Psoas muscle (tissue), 8 donors: ENCODE measurements around the gene TRPM4. TPM values are rescaled to one million over a fixed set of nuclear protein-coding genes. Genes with fewer than 3 reads are reported as not detected.

Experiments used
- ATAC-seq, 4 donors: fragments of 200-7000 bp; cut with Tn5 transposase; one replicate each; pipeline ENCODE4 v1.9.1; 2020; ENCODE audit warnings: moderate library complexity in 3 of 4, mild to moderate bottlenecking in 2 of 4
- DNase-seq, 2 donors: peaks; one replicate each; pipeline ENCODE4 v3.0.0-alpha.2; 2020
- H3K27ac ChIP-seq: fragments of 200-600 bp; one replicate; pipeline ENCODE4 v1.8.0; 2022
- H3K27me3 ChIP-seq, 3 donors: fragments of 200-600 bp in 1 of 3; one replicate each; pipeline versions ENCODE4 v1.6.1 to v1.8.0; 2013 to 2022; ENCODE audit warnings: low read length in 2 of 3, mild to moderate bottlenecking in 2 of 3, moderate library complexity in 1 of 3; ENCODE audit not compliant: insufficient read depth in 3 of 3
- H3K36me3 ChIP-seq, 2 donors: fragments of 200-600 bp in 1 of 2; one replicate each; pipeline versions ENCODE4 v1.6.1 to v1.8.0; 2013 to 2022; ENCODE audit warnings: low read depth in 1 of 2, mild to moderate bottlenecking in 1 of 2, moderate library complexity in 1 of 2; ENCODE audit not compliant: insufficient read depth in 1 of 2
- H3K4me1 ChIP-seq: fragments of 200-600 bp; one replicate; pipeline ENCODE4 v1.8.0; 2022
- H3K4me3 ChIP-seq: fragments of 200-600 bp; one replicate; pipeline ENCODE4 v1.8.0; 2022; ENCODE audit warnings: mild to moderate bottlenecking
- H3K9me3 ChIP-seq: fragments of 200-600 bp; one replicate; pipeline ENCODE4 v1.8.0; 2022
- CTCF ChIP-seq: fragments of 200-600 bp; IDR thresholded peaks from one replicate; pipeline ENCODE4 v1.8.0; 2022; ENCODE audit warnings: antibody characterized with exemption
- WGBS, 3 donors: extraction: QIAGEN DNeasy Blood & Tissue Kit; methylation state at CpG; one replicate each; pipeline versions ENCODE4 v1.1.6 to v1.1.7; 2013; 5-methylcytosine and 5-hydroxymethylcytosine counted together
- intact Hi-C, 2 donors: fragments of 100-400 bp; cut with DNase I; formaldehyde crosslinking; loops; one replicate each; pipeline versions ENCODE4 v1.11.0 to v1.14.2; 2022
- polyA plus RNA-seq, 3 donors: library from polyadenylated mRNA; stranded (reverse); fragments of 200-250 nt; gene quantifications; one replicate each; pipeline ENCODE4 v1.2.3, GENCODE V29; 2013
- total RNA-seq, 4 donors: library from RNA; stranded (reverse); fragmentation: NEBNext Ultra II Directional in 2 of 4; extraction: Animal tissue kit (Norgen Biotek cat#: 25700) in 2 of 4; gene quantifications; one replicate each; pipeline versions ENCODE4 v1.2.1 to v1.2.4, GENCODE V29; 2021 to 2023
- donor health status: healthy with polysubstance abuse.
- donor health status: DM: no; HTN: no; CAD: no; lungs with moderate emphysema.
- donor health status: Bipolar disorder and iron deficiency.
- donor health status: healthy.
- donor health status: DM: yes; HTN: yes; CAD: no.
- donor health status: DM: no; HTN: no; CAD: no.
- donor health status: DM: no; HTN: no; CAD: no.
- donor health status: DM: yes; HTN: yes; CAD: no.

Gene TRPM4
- total and polyA plus RNA-seq, 7 donors = 6.5 to 20.6 (median 9.5) TPM

GRCh38 chr19:49132974-49133609 lies 24.5 kb upstream of the TRPM4 start:
- no peaks in the 10 kb centered on the region for H3K27me3 ChIP-seq
- no peaks in the 10 kb centered on the region for H3K9me3 ChIP-seq
- H3K4me1 ChIP-seq = peaks cover 22% of the 10 kb centered on the region
- intact Hi-C loops = no loop called here
- H3K36me3 ChIP-seq = no peaks in the 10 kb centered on the region
- no peak overlapping the region for H3K27ac ChIP-seq
- no peak for TF ChIP-seq CTCF
- 18 to 24% (median 22%) methylated on average over 41 to 49 of the region's 49 CpGs for WGBS, 3 donors
- peak in 3 of 4 donors; percentile 2 to 17 (median 13) for ATAC-seq
- H3K4me3 ChIP-seq = peak overlapping the region; percentile 52
- peak in 1 of 2 donors; percentile 56 for DNase-seq

- Histone ChIP-seq H3K4me3 (peak overlapping the region; percentile 52), H3K27ac (no peak overlapping the region), H3K36me3 (no peaks in the 10 kb centered on the region), H3K9me3 (no peaks in the 10 kb centered on the region), H3K27me3 (no peaks in the 10 kb centered on the region), H3K4me1 (peaks cover 16% of the 10 kb centered on the region)
- intact Hi-C loops = no loop called here
- DNase-seq (peak in 1 of 2 donors; percentile 69), ATAC-seq (peak; percentile 55 to 68 (median 64))
- no peak for TF ChIP-seq CTCF
- 24 to 40% (median 24%) methylated on average over 42 of the region's 42 CpGs for WGBS, 3 donors
Observed at GRCh38 chr19:49133621-49134454, 23.8 kb upstream of the TRPM4 start.

GRCh38 chr19:49135686-49136085 lies 21.9 kb upstream of the TRPM4 start:
- Histone ChIP-seq H3K27me3 (no peaks in the 10 kb centered on the region), H3K27ac (no peak overlapping the region), H3K4me3 (no peak overlapping the region), H3K4me1 (peaks cover 8% of the 10 kb centered on the region), H3K36me3 (no peaks in the 10 kb centered on the region), H3K9me3 (no peaks in the 10 kb centered on the region)
- no peak for DNase-seq
- TF ChIP-seq CTCF = no peak
- intact Hi-C loops = no loop called here
- no peak for ATAC-seq
- WGBS, 3 donors = 80 to 85% (median 85%) methylated on average over 5 of the region's 5 CpGs

- no peaks in the 10 kb centered on the region for H3K9me3 ChIP-seq
- no peak for TF ChIP-seq CTCF
- H3K27ac ChIP-seq = no peak overlapping the region
- H3K36me3 ChIP-seq = no peaks in the 10 kb centered on the region
- 34 to 44% (median 39%) methylated on average over 9 to 10 of the region's 10 CpGs for WGBS, 3 donors
- intact Hi-C loops = no loop called here
- DNase-seq = no peak
- no peaks in the 10 kb centered on the region for H3K27me3 ChIP-seq
- ATAC-seq = peak in 3 of 4 donors; percentile 35 to 63 (median 62)
- no peak overlapping the region for H3K4me3 ChIP-seq
- peaks cover 8% of the 10 kb centered on the region for H3K4me1 ChIP-seq
Observed at GRCh38 chr19:49136771-49137171, 20.8 kb upstream of the TRPM4 start.
